ENCODE measurements around the gene OSMR.

Gene OSMR

DNA sequence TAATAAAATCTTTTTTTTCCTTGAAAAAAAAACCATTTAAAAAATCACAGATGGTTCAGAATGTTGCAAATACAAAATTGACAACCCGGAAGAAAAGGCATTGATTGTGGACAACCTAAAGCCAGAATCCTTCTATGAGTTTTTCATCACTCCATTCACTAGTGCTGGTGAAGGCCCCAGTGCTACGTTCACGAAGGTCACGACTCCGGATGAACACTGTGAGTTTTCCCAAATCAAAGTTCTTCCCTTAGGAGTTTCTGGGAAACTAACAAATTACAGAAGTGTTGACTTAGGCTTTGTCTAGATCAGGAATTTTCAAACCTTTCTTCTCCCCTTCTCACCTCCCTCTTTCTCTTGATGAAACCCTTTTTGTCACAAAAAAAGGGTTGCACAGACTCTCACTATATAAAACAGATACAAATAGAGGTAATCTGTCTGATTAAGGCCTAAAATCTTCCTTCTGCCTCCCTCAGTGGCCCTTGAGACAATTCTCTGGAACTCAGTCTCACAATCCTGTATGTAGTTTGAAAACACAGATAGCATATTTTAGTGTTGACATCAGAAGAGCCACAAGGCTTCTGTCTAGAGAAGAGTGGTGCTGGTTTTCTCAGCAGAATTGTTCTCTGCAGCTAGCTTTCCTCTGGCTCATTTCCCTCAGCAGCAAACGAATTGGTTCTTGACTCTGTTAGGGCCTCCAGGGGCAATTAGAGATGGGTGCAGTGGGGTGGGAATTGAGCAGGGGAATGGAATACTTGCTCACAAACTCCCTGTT is 79.5 kb downstream of the OSMR start:
- no peak for DNase-seq
- H3K4me3 Mint-ChIP-seq: no peak overlapping the region
- peaks cover 14% of the 10 kb centered on the region for H3K36me3 Mint-ChIP-seq (ENCODE audit: low read depth)
- H3K4me1 Mint-ChIP-seq: peaks cover 5% of the 10 kb centered on the region
- no peak overlapping the region for H3K27ac Mint-ChIP-seq
- no peaks in the 10 kb centered on the region for H3K9me3 Mint-ChIP-seq
- H3K27me3 Mint-ChIP-seq (ENCODE audit: low read depth, poor library complexity): no peaks in the 10 kb centered on the region
- TF ChIP-seq, protein P1, sequence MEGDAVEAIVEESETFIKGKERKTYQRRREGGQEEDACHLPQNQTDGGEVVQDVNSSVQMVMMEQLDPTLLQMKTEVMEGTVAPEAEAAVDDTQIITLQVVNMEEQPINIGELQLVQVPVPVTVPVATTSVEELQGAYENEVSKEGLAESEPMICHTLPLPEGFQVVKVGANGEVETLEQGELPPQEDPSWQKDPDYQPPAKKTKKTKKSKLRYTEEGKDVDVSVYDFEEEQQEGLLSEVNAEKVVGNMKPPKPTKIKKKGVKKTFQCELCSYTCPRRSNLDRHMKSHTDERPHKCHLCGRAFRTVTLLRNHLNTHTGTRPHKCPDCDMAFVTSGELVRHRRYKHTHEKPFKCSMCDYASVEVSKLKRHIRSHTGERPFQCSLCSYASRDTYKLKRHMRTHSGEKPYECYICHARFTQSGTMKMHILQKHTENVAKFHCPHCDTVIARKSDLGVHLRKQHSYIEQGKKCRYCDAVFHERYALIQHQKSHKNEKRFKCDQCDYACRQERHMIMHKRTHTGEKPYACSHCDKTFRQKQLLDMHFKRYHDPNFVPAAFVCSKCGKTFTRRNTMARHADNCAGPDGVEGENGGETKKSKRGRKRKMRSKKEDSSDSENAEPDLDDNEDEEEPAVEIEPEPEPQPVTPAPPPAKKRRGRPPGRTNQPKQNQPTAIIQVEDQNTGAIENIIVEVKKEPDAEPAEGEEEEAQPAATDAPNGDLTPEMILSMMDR (IDR thresholded peaks at IDR 0.05): no peak

DNA sequence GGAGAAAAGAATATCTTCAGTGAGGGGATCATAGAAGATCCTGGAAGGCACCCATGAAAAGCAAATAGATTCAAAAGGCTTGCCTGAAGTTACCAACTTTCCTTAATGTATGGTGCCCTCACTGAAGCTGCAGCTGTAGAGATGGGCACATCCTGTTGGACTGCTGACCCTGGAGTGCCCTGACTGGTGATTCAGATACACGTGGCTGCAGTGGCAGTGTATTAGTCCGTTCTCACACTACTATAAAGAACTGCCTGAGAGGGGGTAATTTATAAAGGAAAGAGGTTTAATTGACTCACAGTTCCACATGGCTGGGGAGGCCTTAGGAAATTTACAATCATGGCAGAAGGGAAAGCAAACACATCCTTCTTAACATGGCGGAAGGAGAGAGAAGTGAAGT is 80.3 kb downstream of the OSMR start:
- H3K27ac Mint-ChIP-seq: peak overlapping the region; percentile 52
- H3K4me3 Mint-ChIP-seq: no peak overlapping the region
- DNase-seq: no peak
- TF ChIP-seq, protein P1 (IDR thresholded peaks at IDR 0.05): no peak
- H3K27me3 Mint-ChIP-seq (ENCODE audit: low read depth, poor library complexity): no peaks in the 10 kb centered on the region
- H3K36me3 Mint-ChIP-seq (ENCODE audit: low read depth): peaks cover 14% of the 10 kb centered on the region
- peaks cover 5% of the 10 kb centered on the region for H3K4me1 Mint-ChIP-seq
- H3K9me3 Mint-ChIP-seq: no peaks in the 10 kb centered on the region

DNA sequence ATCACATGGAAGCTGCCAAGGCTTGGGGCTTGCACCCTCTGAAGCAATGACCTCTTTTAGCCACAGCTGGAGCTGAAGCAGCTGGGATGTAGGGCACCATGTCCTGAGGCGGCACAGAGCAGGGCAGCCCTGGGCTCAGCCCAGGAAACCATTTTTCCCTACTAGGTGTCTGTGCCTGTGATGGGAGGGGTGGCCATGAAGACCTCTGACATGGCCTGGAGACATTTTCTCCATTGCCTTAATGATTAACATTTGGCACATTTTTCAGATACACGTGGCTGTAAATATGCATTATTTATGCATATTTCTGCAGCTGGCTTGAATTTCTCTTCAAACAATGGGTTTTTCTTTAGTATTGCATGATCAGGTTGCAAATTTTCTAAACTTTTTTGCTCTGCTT is 81.7 kb downstream of the OSMR start:
- Mint-ChIP-seq H3K9me3 (no peaks in the 10 kb centered on the region), H3K27me3 (ENCODE audit: low read depth, poor library complexity) (no peaks in the 10 kb centered on the region), H3K4me3 (no peak overlapping the region), H3K27ac (no peak overlapping the region), H3K4me1 (peaks cover 5% of the 10 kb centered on the region), H3K36me3 (ENCODE audit: low read depth) (peaks cover 14% of the 10 kb centered on the region)
- no peak for DNase-seq
- TF ChIP-seq, protein P1 (IDR thresholded peaks at IDR 0.05): no peak

DNA sequence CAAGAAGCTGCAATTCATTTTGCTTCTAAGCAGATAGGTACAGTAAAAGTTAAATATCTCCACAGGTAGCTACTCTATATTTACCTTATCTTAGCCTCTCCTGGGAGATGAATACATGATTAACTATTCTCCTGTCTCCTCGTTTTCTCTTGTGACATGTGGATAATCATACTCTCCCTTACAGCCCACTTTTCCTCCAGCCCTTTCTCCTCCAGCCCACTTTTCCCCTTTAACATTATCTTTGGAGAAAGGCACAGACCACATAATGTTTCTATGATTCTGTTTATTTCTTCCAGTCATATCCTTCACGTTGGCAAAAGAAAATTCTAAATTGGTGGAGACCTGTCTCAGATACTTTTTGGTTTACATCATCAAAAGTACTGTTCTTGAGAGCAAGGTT is 84.0 kb downstream of the OSMR start:
- TF ChIP-seq, protein P1 (IDR thresholded peaks at IDR 0.05): no peak
- Mint-ChIP-seq H3K9me3 (no peaks in the 10 kb centered on the region), H3K4me3 (no peak overlapping the region), H3K27me3 (ENCODE audit: low read depth, poor library complexity) (no peaks in the 10 kb centered on the region), H3K27ac (no peak overlapping the region), H3K4me1 (no peaks in the 10 kb centered on the region), H3K36me3 (ENCODE audit: low read depth) (peaks cover 14% of the 10 kb centered on the region)
- DNase-seq: no peak

DNA sequence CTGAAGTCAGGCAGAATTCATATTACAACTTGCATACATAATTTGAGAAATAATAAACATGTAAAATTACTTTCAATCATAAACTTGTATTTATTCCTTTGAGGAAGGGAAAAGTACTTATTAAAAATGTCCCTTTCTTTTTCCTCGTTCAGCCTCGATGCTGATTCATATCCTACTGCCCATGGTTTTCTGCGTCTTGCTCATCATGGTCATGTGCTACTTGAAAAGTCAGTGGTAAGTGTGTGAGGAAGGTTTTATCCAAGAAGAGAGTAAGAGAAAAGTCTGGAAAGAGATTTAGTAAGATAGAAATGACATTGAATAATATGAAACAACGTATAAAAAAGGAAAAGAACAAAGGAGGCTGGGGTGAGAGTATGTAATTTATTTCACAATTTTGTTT is 85.9 kb downstream of the OSMR start:
- TF ChIP-seq, protein P1 (IDR thresholded peaks at IDR 0.05): no peak
- H3K4me3 Mint-ChIP-seq: no peak overlapping the region
- H3K27me3 Mint-ChIP-seq (ENCODE audit: low read depth, poor library complexity): no peaks in the 10 kb centered on the region
- DNase-seq: no peak
- peaks cover 9% of the 10 kb centered on the region for H3K36me3 Mint-ChIP-seq (ENCODE audit: low read depth)
- H3K9me3 Mint-ChIP-seq: no peaks in the 10 kb centered on the region
- H3K27ac Mint-ChIP-seq: no peak overlapping the region
- H3K4me1 Mint-ChIP-seq: no peaks in the 10 kb centered on the region

GRCh38 chr5:38932854-38933408 is 87.1 kb downstream of the OSMR start:
- H3K27me3 Mint-ChIP-seq (ENCODE audit: low read depth, poor library complexity): no peaks in the 10 kb centered on the region
- no peak for DNase-seq
- H3K27ac Mint-ChIP-seq: no peak overlapping the region
- H3K4me1 Mint-ChIP-seq: no peaks in the 10 kb centered on the region
- H3K4me3 Mint-ChIP-seq: no peak overlapping the region
- peaks cover 12% of the 10 kb centered on the region for H3K36me3 Mint-ChIP-seq (ENCODE audit: low read depth)
- no peaks in the 10 kb centered on the region for H3K9me3 Mint-ChIP-seq
- TF ChIP-seq, protein P1 (IDR thresholded peaks at IDR 0.05): no peak
